Ishikawa (cell line): ENCODE results near the gene MAP7D1.

Experiments used
- CEBPB ChIP-seq: IDR thresholded peaks from 2 replicates; pipeline ENCODE4 v1.6.1; 2012
- CREB1 ChIP-seq: IDR thresholded peaks from 2 replicates; pipeline ENCODE4 v1.6.1; 2012; ENCODE audit warnings: low read depth
- EGR1 ChIP-seq: IDR thresholded peaks from 2 replicates; pipeline ENCODE4 v1.6.1; 2012
- EP300 ChIP-seq: IDR thresholded peaks from 2 replicates; pipeline ENCODE4 v1.6.1; 2012; ENCODE audit warnings: borderline replicate concordance
- FOXM1 ChIP-seq: IDR thresholded peaks from 2 replicates; pipeline ENCODE4 v1.6.1; 2012; ENCODE audit warnings: low read depth, borderline replicate concordance
- NFIC ChIP-seq: IDR thresholded peaks from 2 replicates; pipeline ENCODE4 v1.6.1; 2012
- RAD21 ChIP-seq: IDR thresholded peaks from 2 replicates; pipeline ENCODE4 v1.6.1; 2012; ENCODE audit warnings: low read depth
- TAF1 ChIP-seq: IDR thresholded peaks from 2 replicates; pipeline ENCODE4 v1.6.1; 2012; ENCODE audit warnings: low read depth, mild to moderate bottlenecking
- TCF12 ChIP-seq: IDR thresholded peaks from 2 replicates; pipeline ENCODE4 v1.6.1; 2012; ENCODE audit warnings: low read depth
- TEAD4 ChIP-seq: IDR thresholded peaks from 2 replicates; pipeline ENCODE4 v1.6.1; 2012
- YY1 ChIP-seq: IDR thresholded peaks from 2 replicates; pipeline ENCODE4 v1.6.1; 2012; ENCODE audit warnings: low read depth
- ZBTB7A ChIP-seq: IDR thresholded peaks from 2 replicates; pipeline ENCODE4 v1.6.1; 2012; ENCODE audit warnings: low read depth
- TF ChIP-seq, protein P1 (sequence below): IDR thresholded peaks from 2 replicates; pipeline ENCODE4 v1.6.1; 2012; ENCODE audit warnings: low read depth, mild to moderate bottlenecking
- TF ChIP-seq, protein P2 (sequence below): IDR thresholded peaks from 2 replicates; pipeline ENCODE4 v1.6.1; 2012

DNA sequence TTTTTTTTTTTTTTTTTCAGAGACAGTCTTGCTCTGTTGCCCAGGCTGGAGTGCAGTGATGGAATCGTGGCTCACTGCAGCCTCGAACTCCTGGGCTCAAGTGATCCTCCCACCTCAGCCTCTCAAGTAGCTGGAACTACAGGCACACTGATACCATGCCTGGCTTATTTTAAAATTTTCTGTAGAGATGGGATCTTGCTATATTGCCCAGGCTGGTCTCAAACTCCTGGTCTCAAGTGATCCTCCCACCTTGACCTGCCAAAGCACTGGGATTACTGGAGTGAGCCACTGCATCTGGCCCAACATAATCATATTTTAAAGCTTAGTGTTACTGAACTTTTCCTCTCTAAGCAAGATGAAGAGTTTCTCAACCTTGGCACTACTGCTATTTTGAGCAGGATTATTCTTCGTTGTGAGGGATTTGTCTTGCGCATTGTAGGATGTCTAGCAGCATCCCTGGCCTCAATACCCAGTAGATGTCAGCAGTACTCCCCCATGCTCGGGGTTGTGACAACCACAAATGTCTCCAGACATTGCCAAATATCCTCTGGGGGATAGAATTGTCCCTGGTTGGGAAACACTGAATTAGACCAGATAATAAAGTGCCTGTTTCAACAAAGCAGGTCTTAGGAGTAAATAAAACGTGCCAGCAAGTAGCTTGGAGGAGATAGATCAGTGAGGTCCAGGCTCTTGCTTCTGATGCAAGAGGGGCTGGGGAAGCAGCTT, 53.2 kb downstream of the MAP7D1 start:
- TF ChIP-seq, protein P1, sequence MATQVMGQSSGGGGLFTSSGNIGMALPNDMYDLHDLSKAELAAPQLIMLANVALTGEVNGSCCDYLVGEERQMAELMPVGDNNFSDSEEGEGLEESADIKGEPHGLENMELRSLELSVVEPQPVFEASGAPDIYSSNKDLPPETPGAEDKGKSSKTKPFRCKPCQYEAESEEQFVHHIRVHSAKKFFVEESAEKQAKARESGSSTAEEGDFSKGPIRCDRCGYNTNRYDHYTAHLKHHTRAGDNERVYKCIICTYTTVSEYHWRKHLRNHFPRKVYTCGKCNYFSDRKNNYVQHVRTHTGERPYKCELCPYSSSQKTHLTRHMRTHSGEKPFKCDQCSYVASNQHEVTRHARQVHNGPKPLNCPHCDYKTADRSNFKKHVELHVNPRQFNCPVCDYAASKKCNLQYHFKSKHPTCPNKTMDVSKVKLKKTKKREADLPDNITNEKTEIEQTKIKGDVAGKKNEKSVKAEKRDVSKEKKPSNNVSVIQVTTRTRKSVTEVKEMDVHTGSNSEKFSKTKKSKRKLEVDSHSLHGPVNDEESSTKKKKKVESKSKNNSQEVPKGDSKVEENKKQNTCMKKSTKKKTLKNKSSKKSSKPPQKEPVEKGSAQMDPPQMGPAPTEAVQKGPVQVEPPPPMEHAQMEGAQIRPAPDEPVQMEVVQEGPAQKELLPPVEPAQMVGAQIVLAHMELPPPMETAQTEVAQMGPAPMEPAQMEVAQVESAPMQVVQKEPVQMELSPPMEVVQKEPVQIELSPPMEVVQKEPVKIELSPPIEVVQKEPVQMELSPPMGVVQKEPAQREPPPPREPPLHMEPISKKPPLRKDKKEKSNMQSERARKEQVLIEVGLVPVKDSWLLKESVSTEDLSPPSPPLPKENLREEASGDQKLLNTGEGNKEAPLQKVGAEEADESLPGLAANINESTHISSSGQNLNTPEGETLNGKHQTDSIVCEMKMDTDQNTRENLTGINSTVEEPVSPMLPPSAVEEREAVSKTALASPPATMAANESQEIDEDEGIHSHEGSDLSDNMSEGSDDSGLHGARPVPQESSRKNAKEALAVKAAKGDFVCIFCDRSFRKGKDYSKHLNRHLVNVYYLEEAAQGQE = no peak
- no peak for TF ChIP-seq EP300
- no peak for TF ChIP-seq YY1
- no peak for TF ChIP-seq TEAD4
- no peak for TF ChIP-seq CEBPB
- TF ChIP-seq NFIC = no peak
- TF ChIP-seq, protein P2, sequence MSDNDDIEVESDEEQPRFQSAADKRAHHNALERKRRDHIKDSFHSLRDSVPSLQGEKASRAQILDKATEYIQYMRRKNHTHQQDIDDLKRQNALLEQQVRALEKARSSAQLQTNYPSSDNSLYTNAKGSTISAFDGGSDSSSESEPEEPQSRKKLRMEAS = no peak
- TF ChIP-seq TAF1 = no peak
- TF ChIP-seq RAD21 = no peak
- TF ChIP-seq TCF12 = no peak
- TF ChIP-seq ZBTB7A = no peak
- TF ChIP-seq CREB1 = no peak
- TF ChIP-seq EGR1 = no peak
- TF ChIP-seq FOXM1 = no peak
